GM19395 (cell line): ENCODE results near the gene KRT15.

Experiments used
- ATAC-seq: cut with Tn5 transposase; IDR thresholded peaks from one replicate; pipeline ENCODE4 v1.9.1; 2021; ENCODE audit warnings: mild to moderate bottlenecking, moderate library complexity; ENCODE audit not compliant: unreplicated experiment

Gene KRT15

DNA sequence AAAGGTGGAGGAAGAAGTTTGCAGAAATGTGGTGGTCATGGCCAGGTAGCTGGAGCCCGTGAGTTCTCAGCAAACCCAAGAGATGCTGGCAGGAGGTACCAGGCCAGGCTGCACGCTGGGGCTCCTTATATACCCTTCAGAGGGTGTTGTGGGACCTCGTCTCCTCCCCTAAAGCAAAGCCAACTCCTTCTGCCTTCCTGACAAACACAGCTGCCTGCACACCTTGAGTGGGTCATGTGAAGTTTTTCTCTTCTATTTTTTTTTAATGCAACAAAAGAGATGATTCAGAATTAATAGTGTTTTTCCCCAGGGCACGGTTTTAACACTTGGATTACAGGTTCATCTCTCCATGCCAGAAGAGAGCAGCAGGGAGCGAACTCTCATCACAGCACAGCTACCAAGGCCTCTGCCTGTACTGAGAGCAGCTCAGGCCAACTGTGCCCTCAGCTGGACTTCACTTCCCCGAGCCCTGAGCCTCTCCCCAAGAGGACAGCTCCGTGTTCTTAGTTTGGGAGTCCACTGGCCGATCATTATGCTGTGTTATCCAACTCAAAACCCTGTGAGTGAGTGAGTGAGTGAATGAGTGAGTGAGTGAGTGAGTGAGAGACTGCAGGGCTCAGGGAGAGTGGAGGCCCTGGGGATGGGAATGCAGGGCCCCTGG, at the start of gene KRT15:
KRT15 (minus strand) TSS at position 102 of the 661 bp plus-strand sequence; CDS start at position 39, 63 bp downstream.
- no peak for ATAC-seq

DNA sequence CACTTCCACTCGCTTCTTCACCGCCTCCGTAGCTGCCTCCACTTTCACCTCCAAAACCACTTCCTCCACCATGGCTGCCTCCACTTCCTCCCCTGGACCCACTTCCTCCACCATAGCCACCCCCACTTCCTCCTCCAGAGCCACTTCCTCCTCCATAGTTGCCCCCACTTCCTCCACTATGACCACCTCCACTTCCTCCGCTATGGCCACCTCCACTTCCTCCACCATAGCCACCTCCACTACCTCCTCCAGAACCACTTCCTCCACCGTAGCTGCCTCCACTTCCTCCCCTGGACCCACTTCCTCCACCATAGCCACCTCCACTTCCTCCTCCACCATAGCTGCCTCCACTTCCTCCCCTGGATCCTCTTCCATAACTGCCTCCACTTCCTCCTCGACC, 48.6 kb upstream of the KRT15 start:
- no peak for ATAC-seq

DNA sequence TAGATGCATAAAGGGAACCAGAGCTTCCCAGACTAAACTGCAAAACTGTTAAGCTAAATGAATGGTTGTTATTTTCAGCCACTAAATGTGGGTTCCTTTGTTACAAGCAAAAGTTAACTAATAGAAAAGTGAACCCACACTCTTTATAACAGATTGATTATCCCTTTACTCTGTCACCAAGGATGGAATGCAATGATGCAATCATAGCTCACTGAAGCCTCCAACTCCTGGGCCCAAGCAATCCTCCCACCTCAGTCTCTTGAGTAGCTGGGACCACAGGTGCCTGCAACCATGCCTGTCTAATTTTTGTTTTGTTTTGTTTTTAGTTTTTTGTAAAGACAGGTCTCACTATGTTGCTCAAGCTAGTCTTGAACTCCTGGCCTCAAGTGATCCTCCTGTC, 46.6 kb upstream of the KRT15 start:
- ATAC-seq = no peak

DNA sequence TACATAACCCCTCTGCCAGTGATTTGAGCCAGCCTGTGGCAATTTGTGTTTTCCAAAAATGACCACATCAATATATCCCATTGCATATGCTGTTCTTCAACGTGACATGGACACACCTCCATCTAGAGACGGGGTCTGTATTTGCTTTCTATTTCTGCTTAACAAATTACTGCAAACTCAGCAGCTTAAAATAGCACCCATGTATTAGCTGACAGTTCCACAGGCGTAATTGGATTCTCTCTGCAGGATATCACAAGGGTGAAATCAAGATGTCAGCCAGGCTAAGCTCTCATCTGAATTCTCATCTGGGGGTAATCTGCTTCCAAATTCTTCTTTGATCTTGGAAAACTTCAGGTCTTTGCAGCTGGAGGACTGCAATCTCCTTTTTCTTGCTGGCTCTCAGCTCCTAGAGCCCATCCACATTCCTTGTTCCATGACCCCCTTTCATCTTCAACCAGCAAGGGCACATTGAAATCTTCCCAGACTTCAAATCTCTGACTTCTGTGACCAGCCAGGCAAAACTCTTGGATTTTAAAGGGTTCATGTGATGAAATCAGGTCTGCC, 45.0 kb upstream of the KRT15 start:
- ATAC-seq = no peak

DNA sequence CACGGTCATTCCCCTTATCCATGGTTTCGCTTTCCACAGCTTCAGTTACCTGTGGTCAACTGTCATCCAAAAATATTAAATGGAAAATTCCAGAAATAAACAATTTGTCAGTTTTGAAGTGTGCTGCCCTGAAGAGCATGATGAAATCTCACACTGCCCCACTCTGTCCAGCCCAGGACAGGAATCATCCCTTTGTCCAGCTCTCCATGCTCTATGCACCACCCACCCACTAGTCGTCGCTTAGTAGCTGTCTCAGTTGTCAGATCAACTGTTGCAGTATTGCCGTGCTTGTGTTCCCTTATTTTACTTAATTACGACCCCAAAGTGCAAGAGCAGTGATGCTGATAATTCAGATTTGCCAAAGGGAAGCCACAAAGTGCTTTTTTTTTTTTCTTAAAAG, 42.9 kb upstream of the KRT15 start:
- no peak for ATAC-seq

DNA sequence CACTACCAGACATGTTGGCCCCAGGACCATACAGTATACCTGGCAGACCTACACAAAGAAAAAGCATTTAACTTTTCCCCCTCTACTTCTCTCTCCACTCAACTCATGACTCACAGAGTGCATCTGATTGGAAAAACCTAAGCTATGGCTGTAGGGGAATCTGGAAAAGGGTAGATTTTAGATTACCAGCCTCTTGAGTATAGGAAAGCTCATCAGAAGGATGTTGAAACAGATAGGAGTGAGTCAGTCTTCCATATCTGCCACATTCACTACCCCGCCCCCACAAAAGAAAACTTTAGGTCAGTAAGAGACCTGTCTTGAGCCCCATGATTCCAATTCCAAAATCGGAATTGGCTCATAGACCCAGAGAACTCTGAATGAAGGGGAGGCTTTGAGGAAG, 40.9 kb upstream of the KRT15 start:
- no peak for ATAC-seq

DNA sequence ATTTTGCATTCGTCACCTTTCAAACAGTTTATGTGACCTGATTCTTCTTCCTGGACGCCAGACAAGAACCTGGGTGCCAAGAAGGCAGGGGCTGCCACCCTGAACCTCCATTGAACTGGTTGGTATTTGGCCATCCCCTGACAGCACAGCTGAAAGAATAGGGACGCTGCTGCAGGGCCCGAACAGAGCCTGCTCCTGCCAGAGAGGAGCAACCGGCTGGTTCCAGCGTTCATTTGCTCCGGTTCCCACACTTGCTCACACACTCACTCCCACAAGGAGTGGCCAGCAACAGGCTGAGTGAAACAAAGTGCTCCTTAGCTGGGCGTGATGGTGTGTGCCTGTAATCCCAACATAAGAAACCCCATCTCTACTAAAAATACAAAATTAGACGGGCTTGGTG, 38.2 kb upstream of the KRT15 start:
- ATAC-seq = no peak

DNA sequence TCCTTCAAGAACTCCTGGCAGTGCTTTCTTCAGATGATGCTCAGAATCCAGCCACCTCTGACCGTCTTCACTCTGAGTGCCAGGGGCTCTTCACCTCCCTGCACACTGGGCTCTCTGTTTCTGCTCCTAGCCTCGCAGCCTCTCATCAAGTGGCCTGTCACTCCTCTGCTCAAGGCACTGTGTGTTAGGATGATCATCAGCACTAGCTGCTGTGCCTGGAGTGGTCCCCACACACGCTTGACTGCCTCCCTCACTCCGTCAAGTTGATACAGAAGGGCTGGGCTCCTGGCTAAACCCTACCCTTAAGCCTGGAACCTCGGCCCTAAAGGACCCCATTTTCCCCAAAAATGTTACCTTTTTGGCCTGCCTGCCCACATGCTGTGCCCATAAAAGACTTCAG, 37.6 kb upstream of the KRT15 start:
- ATAC-seq = no peak

DNA sequence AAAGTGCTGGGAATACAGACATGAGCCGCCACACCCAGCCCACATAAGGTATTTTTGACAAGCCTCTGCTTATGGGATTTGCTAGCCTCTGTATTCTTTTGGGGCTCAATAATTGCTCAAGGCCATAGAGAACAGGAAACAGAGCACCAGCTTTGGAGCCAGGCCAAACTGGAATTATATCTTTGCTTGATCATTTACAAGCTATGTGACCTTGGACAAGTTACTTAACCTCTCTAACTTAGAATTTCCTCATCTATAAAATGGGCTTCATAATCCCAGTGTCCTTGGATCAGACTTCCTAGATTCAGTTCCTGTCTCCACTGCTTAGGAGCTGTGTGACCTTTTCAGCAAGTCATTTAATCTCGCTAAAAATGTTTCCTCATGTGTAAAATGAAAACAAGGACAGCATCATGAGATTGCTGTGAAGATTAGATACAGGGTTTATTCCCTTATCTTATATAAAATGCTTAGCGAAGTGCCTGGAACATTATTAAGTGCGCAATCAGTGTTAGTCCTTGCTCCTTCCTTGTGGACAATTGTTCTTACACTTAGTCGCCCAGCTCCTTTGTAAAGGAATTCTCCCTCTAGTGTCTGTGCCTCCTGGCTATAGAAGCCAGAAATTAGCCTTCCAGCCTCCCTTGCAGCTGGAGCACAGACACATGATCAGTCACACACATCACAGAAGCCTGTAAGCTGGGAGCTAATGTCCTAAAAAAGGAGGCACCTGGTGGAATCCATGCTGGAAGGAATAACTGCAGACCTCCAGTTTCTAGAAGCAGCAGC, 36.6 kb upstream of the KRT15 start:
- no peak for ATAC-seq

DNA sequence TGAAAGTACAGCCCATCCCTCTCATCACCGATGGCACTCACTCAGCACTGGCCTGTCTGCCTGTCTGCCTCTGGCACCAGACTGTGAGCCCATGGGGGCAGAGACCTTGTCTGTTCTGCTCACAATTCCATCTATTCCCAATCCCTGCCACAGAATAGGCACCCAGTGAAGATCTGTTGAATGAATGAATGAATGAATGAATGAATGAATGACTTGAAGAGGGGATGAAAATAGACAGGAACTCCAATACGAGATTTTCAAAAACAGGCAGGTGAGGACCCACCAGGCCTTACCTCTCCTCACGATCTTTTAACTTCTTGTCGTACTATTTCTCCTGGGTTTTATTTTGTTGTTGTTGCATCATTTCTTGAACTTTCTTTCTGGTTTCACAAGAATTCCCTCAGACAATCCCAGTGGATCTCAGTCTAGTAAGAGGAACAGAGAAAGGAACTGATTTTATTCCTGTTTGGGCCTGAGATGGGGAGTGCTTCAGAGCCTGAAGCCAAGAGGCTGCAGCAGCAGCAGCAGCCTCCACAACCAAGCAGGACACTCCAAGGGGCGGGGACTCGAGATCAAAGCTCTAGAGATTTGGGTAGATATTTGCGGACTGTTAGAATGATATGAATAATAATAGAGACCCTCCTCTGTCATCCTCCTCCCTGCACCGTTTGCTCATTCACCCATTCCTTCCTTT, 35.4 kb upstream of the KRT15 start:
- no peak for ATAC-seq

DNA sequence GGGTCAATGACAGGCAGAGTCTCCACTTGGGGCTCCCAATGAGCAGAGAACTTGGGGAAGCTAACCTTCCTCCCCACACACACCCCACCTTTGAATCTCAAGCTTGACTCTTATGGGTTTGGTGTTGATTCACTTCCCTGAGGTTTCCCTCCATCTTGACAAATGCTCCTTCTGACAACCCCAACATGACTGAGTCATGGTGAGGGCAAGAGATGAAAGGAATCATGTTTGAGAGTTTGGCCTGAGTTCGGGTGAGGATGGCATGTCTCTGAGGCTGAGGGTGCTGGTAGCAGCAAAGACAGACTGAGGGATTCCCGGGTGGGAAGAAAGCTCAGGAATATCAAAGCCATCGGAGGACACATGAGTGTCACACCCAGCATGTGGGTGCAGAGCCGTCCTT, 34.5 kb upstream of the KRT15 start:
- no peak for ATAC-seq

DNA sequence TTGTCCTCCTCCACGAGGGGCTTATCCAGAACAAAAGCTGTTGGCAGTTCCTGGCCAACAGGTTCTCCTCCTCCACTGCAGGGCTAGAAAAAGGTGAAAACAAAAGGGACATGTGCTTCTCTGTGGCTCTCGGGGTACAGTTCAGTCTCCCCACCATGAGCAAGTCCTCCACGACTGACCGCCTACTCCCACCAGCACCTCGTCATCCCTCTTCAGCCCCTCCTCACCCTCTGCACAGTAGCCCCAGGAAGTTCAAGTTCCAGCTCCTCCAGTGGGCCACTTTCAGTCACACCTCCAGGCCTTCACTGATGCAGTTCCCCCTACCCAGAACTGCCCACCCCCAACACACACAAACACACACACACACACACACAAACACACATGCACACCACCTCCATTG, 33.8 kb upstream of the KRT15 start:
- no peak for ATAC-seq

DNA sequence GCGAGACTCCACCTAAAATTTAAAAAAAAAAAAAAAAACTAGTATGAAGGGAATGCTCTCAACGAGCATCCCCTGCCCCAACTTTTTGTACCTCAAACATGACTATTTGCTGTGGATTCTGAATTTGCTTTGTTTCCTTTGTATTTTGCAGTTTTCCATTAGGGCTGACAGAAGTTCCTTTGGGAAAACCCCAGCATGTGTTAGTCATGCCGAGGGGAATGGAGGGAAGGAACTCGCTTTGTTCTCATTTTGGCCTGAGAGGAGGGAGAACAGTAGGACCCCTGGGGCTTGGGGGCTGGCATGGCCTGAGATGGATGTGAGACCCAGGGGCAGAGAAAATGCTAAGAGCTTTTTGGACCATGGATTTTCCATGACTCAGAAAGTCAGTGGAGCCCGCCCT, 32.7 kb upstream of the KRT15 start:
- no peak for ATAC-seq

DNA sequence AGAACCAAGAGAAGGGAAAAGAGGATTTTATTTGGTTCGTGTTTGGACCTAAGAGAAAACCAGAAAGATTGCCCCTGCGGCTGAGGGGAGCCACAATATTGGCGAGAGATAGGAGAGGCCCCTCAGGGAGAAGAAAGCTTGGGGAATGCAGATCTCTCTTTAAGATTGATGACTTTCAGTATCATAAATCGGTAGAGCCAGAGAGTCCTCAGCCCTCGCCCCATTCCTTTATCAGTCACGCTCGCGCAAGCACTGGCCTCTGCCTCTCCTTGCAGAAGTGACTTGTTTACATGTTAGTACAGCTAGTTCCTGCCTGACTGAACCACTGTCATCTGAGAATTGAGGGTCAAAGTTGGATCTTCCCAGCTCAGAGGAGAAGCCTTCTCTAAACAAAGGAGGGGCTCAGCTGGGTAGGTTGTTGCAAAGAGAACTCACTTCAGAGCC, 30.9 kb upstream of the KRT15 start:
- ATAC-seq = no peak

DNA sequence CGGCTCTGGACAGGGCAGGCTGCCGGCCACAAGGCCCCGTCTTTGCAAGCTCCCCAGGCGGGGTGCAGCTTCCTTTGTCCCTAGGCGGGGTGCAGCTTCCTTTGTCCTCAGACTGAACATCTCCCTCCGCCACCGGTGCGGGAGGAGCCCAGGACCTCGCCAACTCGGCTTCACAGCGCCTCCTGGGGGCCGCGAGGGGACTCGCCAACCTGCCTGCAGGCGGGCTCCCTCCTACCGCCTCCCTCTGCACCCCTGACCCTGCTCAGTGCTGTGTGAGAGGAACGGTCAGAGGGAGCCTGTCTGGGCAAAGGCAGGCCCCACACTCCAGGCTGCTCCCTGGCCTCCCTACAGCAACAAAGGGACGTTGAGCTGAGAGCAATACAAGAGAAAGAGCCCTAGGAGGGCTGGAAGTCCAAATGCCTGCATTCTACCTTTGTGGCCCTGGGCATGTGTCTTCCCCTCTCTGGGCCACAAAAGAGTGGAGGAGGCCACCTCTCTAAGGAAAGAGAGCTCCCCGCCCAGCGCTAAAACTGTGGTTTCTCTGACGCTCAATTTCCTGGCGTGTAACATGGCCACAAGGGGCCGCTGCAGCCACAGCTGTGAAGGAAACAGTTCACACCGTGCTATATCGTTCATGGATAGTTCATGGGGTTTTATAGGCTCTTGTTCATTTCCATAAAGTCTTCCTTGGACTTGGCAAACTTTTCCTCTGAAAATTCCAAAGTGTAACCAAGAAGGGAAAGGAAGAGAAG, 30.3 kb upstream of the KRT15 start:
- no peak for ATAC-seq

DNA sequence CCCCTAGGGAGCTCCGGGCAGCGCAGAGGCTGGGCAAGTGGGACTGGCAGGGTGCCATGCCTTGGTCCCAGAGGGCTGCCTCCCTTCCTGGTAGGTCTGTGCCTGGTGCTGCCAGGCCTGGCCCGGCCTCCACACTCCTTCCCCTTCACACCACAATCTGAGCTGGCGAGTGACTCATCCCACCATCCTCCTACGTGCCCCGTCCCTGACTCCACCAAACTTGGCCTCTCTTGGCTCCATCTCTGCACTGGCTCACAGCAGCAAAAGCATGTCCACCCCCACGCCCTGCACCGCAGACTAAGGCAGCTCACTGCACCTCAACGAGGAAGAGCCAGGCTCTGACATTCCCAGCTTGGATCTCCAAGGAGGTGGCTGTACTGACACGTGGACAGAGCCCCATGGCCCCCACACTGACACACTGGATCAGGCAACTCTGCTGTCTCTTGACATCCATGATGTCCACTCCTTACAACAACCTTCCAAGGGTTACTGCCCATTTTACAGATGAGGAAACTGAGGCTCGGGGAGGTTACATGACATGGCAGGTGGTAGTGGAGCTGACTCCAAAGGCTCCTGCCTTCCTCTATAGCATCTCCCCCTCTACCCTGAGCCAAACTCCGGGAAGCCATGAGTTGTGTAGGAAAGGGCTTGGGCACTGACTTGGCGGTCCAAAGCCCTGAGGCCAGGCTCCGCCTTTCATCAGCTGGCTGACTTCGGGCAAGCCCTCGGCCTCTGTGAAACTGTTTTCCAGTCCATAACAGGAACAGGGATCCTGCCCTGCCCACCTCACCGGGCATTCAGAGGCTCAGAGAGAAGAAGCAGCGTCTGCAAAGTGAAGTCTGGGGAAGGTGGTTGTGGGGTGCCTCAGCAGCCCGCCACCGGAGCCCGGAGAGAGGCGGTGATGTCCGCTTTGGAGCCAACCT, 29.5 kb upstream of the KRT15 start:
- no peak for ATAC-seq

DNA sequence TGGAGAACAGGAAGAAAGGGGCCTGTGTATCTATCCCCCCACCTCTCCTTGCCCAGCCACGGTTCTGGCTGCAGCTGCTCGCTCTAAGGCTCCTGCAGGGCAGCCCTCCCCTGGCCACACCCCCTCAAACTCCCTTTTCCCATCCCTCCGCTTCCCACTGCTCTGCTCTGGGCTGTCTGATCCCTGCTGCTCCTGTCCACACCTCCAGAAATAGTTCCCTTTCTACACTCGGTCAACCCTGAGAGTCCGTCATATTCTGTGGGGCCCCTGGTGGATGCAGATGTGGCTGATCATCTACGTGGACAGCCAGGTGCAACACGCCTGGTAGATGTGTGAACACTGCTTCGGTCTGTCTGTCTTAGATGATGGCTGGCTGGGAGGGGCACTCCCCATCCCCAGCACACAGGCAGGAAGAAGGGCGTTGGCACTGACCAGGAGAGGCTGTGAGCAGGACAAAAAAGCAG, 28.7 kb upstream of the KRT15 start:
- no peak for ATAC-seq

DNA sequence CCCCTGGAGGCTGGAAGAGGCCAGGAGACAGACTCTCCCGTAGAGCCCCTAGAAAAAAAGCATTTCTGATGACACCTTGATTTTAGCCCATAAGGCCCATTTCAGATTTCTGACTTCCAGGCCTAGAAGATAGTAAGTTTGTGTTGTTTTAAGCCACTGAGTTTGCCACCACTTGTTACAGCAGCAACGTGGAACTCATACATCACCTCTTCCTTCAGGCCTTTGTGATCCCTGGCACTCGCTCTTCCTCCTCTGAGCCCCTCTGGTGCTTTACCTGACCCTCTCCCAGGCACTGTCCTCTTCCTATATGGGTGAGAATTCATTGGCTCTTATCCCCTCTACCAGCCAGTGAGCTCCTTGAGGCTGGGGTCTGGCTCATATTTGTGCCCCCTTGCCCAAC, 28.1 kb upstream of the KRT15 start:
- no peak for ATAC-seq

DNA sequence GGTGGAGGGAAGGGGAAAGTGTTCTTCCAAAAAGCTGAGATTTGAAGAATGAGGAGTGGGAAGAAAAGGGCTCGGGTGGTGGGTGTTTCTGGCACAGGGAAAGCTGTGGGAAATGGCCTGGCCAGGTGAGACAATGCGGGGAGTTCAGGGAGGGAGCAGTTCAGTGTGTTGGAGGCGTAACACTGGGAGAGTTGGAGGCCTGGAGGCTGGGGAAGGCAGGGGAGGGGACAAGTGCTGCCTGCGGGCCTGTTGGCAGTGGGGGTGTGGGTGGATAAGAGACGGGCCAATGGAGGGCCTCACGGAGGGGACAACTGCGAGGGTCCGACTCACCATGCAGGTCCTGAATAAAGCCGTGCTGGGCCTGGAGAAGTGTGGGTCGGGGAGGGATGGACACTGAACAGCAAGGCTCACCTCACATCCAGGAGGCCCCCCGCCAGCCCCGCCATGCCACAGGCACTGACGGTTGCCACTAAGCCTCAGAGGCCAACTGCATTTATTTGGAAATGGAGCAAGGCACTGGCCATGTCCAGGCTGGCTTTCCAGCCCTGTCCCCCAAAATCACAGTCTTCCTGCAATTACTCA, 27.2 kb upstream of the KRT15 start:
- ATAC-seq = no peak
